A549 (cell line): Measurements from ENCODE around the gene FAH.

Experiments used
- CTCF ChIP-seq: fragments of >200 bp; sonication (Bioruptor Twin); formaldehyde crosslinking; IDR thresholded peaks from 3 replicates; pipeline ENCODE4 v1.5.1; 2016
- POLR2AphosphoS2 ChIP-seq: conservative IDR thresholded peaks from 2 replicates; pipeline ENCODE4 v1.6.1; 2012; ENCODE audit warnings: low read length, improper control_type of control experiment, inconsistent platforms
- USF2 ChIP-seq: fragments of 450-650 bp; IDR thresholded peaks from 2 replicates; pipeline ENCODE4 v1.6.1; 2014; ENCODE audit warnings: antibody characterized with exemption

- TF ChIP-seq CTCF (no peak), USF2 (no peak), POLR2AphosphoS2 (no peak)
These were observed 4.4 kb downstream of the FAH start for GRCh38 chr15:80157215-80157614.
